ENCODE measurements around the gene BRME1.

DNA sequence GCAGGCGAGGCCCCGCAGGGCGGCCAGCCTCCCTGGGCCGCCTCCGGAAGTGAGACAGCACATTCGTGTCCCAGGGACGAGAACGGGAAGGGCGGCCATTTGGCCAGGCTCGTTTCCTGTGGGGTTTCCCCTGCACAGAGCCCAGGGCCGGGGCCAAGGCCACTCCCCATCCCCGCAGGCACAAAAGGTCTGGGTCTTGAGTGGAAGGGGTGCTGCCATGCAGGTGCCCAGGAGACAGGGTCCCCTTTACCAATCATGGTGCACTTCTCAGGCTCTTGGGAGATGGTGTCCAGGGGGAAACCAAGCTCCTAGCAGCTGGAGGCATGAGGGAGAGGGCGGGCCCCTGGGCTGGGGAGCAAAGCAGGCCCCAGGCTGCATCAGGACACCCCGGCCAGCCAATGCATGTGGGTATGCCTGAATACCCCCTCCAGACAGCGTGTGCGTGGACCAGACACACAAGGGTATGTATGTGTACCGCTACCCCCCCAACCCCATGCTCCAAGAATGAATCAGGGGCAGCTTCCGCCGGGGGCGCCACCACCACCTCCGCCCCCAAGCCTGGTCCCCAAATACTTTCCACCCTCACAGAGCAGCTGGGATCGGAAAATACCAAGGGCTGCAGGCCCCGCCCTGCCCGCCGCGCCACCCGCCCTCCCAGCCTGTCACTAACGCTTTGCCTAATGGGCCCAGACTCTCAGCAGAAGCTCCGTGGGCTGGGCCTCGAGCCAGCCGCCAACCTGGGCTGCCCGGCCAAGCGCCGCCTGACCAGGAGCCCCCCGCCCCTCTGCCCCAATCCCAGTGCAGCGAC, 66.6 kb downstream of the BRME1 start:
- TF ChIP-seq CTCF (tag by site-specific recombination; IDR thresholded peaks at IDR 0.05) = no peak
- TF ChIP-seq TCF7L2 (IDR thresholded peaks at IDR 0.05; ENCODE audit: borderline replicate concordance, low read depth, low read length) = no peak

All from HEK293 (cell line).